Skeletal muscle cell (primary cell): ENCODE measurements around the gene AKAP6.
"Not testable (repeated sequence)": the region's sequence is repeated elsewhere in the genome, so short reads cannot be mapped to it uniquely, and the experiment has no call there.

Experiments used
- DNase-seq: peaks from one replicate; pipeline ENCODE4 v3.0.0-alpha.2; 2010; ENCODE audit warnings: low read depth
- H3K4me3 ChIP-seq: 2 replicates; pipeline ENCODE4 v1.5.1; 2011; ENCODE audit warnings: low read depth, mild to moderate bottlenecking, control low read depth, low read length, moderate library complexity

Gene AKAP6

DNA sequence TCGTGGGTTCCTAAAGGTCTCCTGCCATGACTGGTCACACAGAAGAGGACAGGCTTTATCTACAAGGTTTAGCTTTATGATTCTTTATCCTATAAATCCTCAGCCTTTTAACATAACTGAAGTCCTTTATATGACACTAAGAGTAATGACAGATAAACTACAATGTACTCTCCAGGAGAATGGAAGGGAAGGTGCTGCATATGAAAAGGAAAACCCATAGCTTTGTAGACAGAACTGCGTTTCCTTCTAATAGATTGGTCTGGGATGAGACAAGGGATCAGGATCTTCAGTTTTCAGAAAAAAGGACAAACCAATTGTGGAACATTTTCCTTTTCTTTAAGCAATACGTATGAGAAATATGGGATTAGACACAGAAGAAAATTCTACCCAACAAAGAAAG, 408.5 kb downstream of the AKAP6 start:
- no peak overlapping the region for H3K4me3 ChIP-seq
- no peak for DNase-seq

DNA sequence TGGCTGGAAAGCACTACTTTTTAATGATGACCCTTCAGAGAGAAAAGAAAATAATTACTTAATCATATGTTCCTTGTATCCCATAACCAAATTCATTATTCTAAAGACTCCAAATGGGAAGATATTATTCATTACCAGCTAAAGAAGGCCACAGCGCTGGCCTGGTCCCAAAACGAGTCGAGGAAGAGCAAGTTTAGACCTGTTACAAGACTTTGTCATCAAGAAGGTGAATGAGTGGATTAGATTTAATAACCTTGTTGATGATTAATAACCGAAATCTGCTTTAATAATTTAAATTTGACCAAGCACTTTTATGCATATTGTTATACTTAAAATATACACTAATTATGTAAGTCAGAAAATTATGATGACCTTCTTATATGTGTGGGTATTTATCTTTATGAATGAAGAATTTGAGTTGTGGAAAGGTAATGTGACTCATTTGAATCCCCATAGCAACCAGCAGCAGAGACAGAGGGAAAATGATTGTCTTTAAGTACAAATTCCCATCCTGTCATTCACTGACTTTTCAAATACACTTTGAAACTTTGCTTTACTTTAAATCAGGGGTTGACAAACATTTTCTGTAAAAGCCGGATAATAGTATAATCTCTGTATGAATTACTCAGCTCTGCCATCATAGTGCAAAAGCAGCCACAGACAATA, 409.2 kb downstream of the AKAP6 start:
- no peak for DNase-seq

DNA sequence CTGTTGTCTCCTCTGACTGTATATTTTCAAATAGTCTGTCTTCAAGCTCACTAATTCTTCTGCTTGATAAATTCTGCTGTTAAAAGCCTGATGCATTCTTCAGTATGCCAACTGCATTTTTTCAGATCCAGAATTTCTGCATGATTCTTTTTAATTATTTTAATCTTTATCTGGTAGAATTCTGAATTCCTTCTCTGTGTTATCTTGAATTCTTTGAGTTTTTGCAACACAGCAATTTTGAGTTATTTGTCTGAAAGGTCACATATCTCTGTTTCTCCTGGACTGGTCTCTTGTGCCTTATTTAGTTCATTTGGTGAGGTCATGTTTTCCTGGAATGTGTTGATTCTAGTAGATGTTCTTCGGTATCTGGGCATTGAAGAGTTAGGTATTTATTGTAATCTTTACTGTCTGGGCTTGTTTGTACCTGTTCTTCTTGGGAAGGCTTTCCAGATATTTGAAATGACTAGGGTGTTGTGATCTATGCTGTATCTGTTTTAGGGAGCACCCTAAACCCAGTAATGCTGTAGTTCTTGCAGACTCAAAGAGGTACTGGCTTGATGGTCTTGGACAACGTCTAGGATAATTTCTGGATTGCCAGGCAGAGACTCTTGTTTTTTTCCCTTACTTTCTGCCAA, 415.8 kb downstream of the AKAP6 start:
- no peak for DNase-seq
- H3K4me3 ChIP-seq, result no peak overlapping the region

More for the DNA sequence above, 409.2 kb downstream of the AKAP6 start:
- no peak overlapping the region for H3K4me3 ChIP-seq

DNA sequence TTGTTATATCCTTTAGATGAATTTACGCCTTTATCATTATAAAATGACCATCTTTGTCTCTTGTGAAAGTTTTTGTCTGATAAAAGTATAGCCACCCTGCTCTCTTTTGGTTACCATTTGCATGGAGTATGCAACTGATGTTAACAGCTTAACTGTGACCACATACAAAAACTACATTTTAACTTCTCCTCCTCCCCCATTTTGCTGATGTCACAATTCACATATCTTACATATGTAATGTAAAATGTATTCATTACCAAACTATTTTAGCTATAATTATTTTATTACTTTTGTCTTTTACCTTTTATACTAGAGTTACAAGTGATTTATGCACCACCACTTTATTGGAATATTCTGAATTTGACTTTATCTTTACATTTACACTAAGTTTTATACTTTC, 425.1 kb downstream of the AKAP6 start:
- no peak for DNase-seq
- no peak overlapping the region for H3K4me3 ChIP-seq

DNA sequence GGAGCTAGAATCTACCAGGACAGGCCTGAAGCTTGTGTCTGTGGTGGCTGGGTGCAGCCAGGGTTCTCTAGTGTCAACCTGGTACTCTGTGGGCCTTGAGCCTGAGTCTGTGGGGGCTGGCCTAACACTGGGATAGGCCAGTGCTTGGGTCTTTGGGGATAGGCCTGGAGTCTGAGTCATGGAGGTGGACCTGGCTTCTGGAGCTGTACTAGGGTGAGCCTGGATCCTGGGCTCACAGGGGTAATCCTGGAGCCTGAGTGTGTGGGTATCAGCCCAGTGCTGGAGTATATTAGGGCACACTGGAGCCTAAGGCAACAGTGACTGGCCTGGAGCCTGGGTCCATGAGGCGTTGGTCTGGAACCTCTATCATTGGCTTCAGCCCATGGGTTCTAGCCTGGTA, 427.1 kb downstream of the AKAP6 start:
- H3K4me3 ChIP-seq, result no peak overlapping the region
- no peak for DNase-seq

DNA sequence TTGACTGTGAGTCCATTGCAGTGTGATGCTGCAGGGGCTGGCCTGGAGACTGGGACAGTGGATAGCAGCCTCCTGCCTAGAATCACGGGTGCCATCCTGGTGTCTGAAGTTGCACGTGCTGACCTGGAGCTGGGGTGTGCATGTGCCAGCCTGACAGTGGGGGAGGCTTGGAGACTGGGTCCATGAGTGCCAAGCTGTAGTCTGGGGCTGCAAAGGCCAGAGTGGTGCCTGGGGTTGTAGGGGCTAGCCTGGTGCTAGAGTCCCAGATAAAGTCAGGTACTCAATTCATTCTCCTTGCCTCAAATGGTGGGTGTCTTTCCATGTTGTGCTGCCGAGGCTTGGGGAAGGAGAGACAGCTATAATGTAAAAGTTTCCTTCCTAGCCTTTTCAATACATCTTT, 427.7 kb downstream of the AKAP6 start:
- DNase-seq, result no peak
- no peak overlapping the region for H3K4me3 ChIP-seq

DNA sequence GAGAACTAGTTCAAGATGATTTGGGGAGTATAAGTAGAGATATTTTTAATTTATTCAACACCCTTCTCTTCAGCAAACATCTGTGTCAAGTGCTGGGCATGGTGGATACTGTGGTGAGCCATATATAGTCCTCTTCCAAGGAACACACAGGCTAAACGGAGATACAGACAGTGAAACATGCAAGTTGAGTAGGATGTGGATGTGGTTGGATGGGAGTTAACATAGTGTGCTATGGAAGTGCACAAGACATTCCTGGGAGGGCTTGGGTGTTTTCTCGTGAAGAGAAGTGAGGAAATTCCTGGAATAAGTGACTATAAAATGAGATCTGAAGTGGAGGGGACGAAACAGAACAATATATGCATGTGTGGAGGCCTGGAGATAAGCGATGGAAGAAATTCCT, 428.5 kb downstream of the AKAP6 start:
- no peak overlapping the region for H3K4me3 ChIP-seq
- no peak for DNase-seq

DNA sequence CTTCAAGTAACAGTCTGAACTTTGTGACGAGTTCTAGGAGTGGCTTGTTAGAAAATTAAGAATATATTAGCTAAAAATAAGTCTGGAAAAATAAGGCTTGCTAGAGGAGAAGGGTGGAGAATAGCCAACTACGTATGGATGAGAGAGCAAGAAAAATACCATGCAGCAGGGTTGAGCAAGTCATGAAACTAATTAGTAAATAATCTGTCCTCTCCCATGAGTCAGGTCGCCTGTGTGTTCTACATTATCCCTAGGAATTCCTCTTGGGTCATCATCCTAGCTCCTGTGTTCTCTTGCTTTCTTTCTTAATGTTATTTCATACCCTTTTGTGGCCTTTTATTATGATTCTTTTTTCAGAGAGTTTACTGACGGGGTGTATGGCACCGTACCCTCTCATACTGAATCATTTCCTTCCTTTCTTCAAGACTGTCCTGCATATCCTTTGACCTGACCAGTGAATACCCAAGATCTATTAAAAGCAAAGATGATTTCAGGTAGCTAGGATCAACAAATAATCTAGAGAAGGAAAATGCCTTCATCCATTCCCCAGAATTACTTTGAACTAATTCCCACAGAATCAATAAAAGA, 432.4 kb downstream of the AKAP6 start:
- H3K4me3 ChIP-seq, result no peak overlapping the region
- peak; percentile 69 for DNase-seq

DNA sequence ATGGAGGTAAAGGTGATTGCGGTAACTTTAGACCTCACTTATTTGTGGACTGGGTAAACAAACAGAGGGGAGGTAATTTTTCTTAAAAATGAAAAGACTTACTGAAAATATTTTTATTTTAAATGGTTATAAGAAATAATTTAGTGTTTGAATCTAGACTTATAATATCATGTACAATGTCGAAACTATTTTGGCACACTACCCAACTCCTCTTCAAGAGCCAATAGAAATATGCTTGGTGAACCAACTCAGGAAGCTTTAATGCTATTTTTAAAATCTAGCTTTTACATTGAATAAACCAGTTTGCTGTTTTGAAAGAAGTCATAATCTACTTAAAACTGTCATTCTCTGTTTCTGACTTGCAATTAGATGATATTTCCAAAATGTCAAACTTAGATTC, 433.8 kb downstream of the AKAP6 start:
- no peak overlapping the region for H3K4me3 ChIP-seq
- DNase-seq, result no peak

DNA sequence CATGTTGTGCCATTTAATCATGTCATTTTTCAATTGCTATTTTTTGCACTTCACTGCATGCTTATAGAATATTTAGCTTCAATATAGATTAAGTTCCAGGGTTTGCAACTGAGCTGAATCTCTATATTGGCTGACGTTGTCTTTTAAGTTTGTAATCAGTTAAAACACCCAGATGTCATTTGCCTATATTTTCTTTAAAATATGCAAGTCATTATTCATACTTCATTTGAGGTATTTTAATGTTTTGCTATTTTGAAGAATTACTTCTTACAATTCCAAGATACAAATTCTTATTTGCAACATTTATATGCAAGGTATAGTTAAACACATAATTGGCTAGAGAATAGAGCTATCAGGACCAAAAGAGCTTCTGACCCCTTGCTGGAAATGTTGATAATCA, 434.6 kb downstream of the AKAP6 start:
- H3K4me3 ChIP-seq, result no peak overlapping the region
- DNase-seq, result no peak

DNA sequence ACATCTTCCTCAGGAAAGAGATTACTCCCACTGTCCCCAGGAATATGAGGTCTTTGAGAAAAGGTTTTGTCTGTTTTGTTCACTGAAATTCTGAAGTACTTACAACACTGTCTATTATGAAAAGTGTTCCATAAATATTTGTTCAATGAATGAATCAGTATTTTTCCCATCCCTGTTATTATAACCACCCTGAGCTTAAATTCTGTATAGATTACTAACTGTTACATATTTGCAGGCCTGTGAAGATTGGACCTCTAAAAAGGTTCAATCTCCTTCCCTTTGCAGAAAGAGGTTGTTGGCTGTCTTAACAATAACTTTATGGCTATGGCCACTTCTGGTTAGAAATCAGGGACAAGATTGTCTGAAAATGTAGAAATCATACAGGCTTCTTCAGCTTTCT, 435.0 kb downstream of the AKAP6 start:
- DNase-seq, result no peak
- no peak overlapping the region for H3K4me3 ChIP-seq

DNA sequence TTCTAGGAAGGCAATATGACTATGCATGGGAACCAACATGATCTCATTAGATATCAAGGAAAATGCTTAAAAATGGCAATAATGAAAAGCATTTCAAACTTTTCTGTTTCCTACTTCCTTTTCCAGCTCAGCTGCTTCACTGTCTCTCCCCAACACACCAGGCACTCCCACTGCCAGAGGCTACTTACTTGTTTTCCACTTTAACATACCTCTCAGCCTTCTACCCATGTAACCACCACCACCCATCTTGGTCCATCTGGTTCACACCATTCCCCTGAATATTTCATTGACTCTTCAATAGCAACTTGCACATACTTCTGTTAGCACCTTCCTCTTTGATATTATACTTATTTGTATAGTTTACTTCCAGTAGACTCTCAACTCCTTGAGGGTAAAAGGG, 441.3 kb downstream of the AKAP6 start:
- DNase-seq, result no peak
- H3K4me3 ChIP-seq, result no peak overlapping the region

DNA sequence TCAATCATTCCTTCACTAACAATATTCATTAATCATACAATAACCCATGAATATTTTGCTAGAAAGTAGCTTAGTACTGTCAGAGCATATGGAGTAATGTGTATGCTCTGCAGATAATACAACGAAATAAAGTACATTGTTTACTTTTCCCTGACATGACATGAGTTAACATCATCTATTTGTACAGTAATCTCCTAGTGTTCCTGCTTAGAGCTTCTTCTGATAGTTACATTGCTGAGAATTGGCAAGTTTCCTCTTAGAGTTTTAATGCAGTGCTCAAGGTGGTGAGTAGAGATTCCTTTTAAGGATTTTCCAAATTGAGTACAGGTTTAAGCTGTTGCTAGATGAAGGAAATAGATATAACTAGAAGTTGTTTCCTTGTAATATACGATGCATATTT, 445.1 kb downstream of the AKAP6 start:
- no peak overlapping the region for H3K4me3 ChIP-seq
- DNase-seq, result no peak

DNA sequence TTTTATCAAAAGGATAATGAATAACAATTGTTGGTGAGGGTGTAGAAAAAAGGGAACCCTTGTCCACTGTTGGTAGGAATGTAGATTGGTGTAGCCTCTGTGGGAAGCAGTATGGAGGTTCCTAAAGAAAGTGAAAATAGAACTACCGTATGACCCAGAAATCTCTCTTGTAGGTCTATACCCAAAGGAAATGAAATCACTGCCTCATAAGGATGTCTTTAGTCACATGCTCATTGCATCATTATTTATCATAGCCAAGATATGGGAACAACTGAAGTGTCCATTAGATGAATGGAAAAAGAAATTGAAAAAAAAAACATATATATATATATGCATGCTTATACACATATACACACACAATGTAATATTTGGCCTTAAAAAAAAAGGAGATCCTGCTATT, 450.7 kb downstream of the AKAP6 start:
- no peak overlapping the region for H3K4me3 ChIP-seq
- DNase-seq, result no peak

DNA sequence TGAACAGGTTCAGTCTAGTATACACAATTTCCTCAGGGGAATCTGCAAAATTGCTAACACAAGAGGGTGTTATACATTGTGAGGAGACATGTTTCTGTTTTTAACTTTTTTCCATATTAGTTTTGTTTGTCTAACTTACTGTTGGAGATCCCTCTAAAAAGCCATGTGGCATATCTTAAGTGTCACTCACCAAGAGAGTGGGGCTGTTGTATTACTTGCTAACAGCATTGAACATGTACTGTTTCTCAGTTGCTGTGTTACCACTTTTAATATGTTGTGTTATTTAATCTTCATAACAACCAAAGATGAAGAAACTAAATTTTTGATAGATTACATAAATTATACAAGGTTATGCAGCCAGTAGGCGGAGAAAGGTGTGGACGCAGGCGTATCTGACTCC, 455.3 kb downstream of the AKAP6 start:
- no peak for DNase-seq
- no peak overlapping the region for H3K4me3 ChIP-seq

DNA sequence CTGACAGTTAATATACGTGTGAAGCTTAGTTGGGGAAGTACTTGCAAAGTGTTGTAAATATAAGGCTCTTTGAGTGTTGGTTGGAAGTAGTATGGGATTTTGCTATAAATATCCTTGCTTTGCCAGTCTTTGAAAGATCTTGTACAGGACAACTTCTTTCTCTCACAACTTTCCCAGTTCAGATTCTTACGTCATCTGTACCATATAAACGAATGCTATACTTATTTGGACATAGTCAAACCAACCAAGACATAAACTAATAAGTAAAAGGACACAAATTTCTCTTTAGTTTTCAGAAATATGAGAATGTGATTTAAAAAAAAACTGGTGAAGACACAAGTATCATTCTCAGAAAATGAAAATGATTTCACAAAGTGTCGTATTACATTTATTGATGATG, 456.5 kb downstream of the AKAP6 start:
- no peak overlapping the region for H3K4me3 ChIP-seq
- no peak for DNase-seq

DNA sequence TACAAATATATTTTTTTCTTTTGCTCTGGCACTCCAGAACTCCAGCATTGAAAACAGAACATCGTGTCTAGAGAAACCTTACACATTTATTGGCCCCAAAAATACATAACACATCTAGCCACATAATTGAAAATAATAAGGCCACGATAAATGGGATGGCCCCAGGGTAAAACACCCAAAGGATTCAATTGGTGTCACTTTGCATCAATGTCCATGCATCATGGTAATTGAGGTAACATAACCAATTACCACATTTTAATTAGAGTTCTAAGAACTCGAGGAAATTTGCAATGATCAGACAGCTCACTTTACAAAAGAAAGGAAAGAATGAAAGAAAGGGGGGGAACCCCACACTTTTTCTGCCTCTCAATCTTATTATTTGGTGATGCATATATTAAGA, 457.8 kb downstream of the AKAP6 start:
- no peak overlapping the region for H3K4me3 ChIP-seq
- no peak for DNase-seq

DNA sequence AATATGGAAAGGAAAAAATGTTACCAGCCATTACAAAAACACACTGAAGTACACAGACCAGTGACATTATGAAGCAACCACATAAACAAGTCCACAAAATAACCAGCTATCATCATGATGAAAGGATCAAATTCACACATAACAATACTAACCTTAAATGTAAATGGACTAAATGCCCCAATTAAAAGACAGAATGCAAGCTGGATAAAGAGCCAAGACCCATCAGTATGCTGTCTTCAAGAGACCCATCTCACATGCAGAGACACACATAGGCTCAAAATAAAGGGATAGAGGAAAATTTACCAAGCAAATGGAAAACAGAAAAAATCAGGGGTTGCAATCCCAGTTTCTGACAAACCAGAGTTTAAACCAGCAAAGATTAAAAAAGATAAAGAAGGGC, 463.9 kb downstream of the AKAP6 start:
- H3K4me3 ChIP-seq, result not testable (repeated sequence)

DNA sequence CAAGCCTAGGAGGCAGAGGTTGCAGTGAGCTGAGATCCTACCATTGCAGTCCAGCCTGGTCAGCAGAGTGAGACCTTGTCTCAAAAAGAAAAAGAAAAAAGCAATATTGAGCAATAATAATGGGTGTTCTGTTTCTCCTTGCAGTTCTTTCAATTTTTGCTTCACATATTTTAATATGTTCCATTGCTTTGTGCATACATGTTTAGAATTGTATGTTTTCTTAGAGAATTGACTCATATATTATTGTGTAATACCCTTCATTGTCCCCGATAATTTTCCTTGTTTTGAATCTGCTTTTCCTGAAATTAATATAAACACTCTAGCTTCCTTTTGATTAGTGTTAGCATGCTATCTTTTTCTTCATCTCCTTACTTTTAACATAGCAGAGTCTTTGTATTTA, 471.2 kb downstream of the AKAP6 start:
- no peak for DNase-seq
- H3K4me3 ChIP-seq, result no peak overlapping the region

More for the DNA sequence above, 463.9 kb downstream of the AKAP6 start:
- DNase-seq, result not testable (repeated sequence)

DNA sequence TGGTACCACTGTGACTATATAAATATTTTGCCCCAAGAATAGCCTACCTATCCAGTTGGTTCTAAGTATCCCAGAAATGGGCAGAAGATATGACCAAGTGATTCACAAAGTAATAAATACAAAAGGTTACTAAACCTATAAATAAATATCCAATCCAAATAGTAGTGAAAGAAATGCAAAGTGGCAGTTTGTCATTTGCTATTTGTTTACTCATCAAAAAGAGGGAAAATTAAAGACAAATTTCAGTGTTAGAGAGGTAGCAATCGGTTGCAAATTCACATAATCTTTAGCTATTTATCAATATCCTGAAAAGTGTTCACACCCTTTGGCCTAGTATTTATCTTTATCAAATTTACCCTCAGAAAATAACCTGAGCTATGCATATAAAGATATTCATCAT, 473.2 kb downstream of the AKAP6 start:
- no peak for DNase-seq
- H3K4me3 ChIP-seq, result no peak overlapping the region

DNA sequence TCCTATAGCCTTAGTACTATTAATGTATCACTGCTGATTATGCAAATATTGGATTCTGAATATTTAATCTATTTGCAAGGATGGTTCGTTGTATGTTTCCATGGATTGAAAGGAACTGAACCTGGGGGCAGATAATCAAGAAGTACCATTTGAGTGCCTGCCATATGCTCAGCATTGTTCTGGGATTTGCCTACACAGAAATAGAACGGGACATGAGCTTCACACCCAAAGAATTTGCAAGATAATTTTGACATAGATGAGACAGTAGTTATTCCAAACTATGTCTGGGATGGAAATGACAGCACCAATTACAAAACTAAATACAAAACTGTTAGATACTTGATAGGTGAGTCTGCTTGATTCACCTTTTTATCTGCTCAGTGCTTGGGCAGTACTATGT, 476.9 kb downstream of the AKAP6 start:
- H3K4me3 ChIP-seq, result no peak overlapping the region
- DNase-seq, result no peak
